GM19324 (cell line): ENCODE measurements around the gene CHURC1.

Source experiments
- ATAC-seq: cut with Tn5 transposase; IDR thresholded peaks from one replicate; pipeline ENCODE4 v1.9.1; 2021; ENCODE audit warnings: mild to moderate bottlenecking, moderate library complexity; ENCODE audit not compliant: unreplicated experiment, low FRiP score

The CHURC1 gene

GRCh38 chr14:64979336-64980074 is 65.2 kb downstream of the CHURC1 start:
- no peak for ATAC-seq

DNA sequence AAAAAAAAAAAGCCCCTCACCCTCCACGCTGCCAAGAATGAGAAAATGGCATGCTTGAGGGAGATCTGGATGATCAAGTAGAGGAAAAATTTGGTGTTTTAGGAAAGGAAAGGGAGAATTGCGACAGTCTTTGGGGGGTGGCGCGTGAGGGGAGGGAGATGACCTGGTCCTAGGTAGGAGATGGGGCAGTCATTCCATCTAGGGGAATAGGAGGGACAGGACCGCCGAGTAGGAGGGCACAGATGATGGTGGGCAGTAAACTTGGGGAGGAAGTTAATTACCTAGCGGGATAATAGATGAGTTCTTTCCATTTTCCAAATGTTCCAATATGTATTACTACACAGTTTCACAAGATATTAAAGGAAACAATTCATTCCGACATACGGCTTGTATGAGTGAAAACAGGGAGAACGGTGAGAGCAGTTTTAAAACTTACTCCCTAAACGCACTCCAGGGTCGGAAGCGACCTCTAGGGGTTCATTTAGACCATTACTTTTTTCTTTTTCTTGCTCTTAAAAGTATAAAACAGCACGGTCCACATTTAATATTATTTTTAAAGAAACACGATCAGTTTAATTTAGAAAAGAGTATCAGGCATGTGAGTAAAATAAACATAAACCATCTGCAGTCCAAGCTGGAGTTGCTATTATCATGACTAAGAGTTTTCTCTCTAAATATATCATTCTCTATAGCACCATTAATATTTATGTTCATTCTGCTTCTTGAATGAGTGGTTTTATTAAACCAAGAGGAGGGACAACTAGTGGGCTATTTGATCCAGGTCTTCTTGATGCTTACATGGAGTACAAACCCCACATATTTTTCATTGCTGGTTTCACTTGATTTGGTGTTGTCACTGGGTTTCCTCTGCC is 69.4 kb downstream of the CHURC1 start:
- ATAC-seq: no peak
